K562 (cell line): ENCODE results near the gene LMOD1. TPM values are rescaled to one million over a fixed set of nuclear protein-coding genes. Genes with fewer than 3 reads are reported as not detected.

ENCODE experiments used
- ARID1B ChIP-seq: fragments of 450-650 bp; IDR thresholded peaks from 2 replicates; pipeline ENCODE4 v1.6.1; 2016; ENCODE audit warnings: antibody characterized with exemption, mild to moderate bottlenecking, inconsistent platforms
- HLTF ChIP-seq: fragments of 450-650 bp; IDR thresholded peaks from 2 replicates; pipeline ENCODE4 v1.6.1; 2016
- NBN ChIP-seq: fragments of 450-650 bp; IDR thresholded peaks from 2 replicates; pipeline ENCODE4 v1.6.1; 2016; ENCODE audit warnings: low read depth, mild to moderate bottlenecking
- PPARD ChIP-seq: fragments of 250-450 bp; sonication (Bioruptor Pico); IDR thresholded peaks from 2 replicates; pipeline ENCODE4 v1.8.0; 2022; ENCODE audit warnings: inconsistent platforms, mild to moderate bottlenecking, moderate library complexity
- RBFOX2 ChIP-seq: fragments of 200-400 bp; formaldehyde crosslinking; IDR thresholded peaks from 2 replicates; pipeline ENCODE4 v1.6.1; 2017; ENCODE audit warnings: low read depth, mild to moderate bottlenecking, low read length, moderate library complexity
- ZNF121 ChIP-seq: sonication (generic); formaldehyde crosslinking; conservative IDR thresholded peaks from 2 replicates; pipeline ENCODE4 v1.8.0; 2022; ENCODE audit warnings: missing genetic modification reagents
- ZNF347 ChIP-seq: fragments of 450-650 bp; formaldehyde crosslinking; IDR thresholded peaks from 2 replicates; pipeline ENCODE4 v1.4.0; 2020; ENCODE audit warnings: low read depth, mild to moderate bottlenecking, moderate library complexity
- polyA plus RNA-seq, 8 experiments: library from polyadenylated mRNA; depleted of rRNA in 4 of 8; stranded (reverse) in 5 of 8; unstranded in 3 of 8; fragments of >200 nt; fragmentation: Nextera tagmentation in 2 of 8; fragmentation: Illumina TruSeq in 1 of 8; extraction: Ambion mirVana in 2 of 8; extraction: Trizol in 1 of 8; gene quantifications; 2 replicates each; pipeline versions ENCODE4 v1.2.1 to v1.2.3, GENCODE V29; 2011 to 2014; ENCODE audit warnings: inconsistent platforms in 1 of 8, missing spikeins in 1 of 8
- total RNA-seq, 7 experiments: library from RNA; depleted of rRNA in 6 of 7; stranded (reverse); fragments of >200 nt in 6 of 7; fragmentation: Illumina TruSeq in 2 of 7; extraction: Trizol in 2 of 7; gene quantifications; 2 replicates each; pipeline versions ENCODE4 v1.2.1 to v1.2.3, GENCODE V29; 2011 to 2021; ENCODE audit warnings: low replicate concordance in 1 of 7
- TF ChIP-seq, protein P1 (sequence below), 2 experiments: fragments of 450-650 bp; IDR thresholded peaks; 2 replicates each; pipeline ENCODE4 v1.6.1; 2016
- TF ChIP-seq, protein P2 (sequence below): fragments of 250-450 bp; sonication (Bioruptor Pico); IDR thresholded peaks from 2 replicates; pipeline ENCODE4 v1.5.0; 2021; ENCODE audit warnings: mild to moderate bottlenecking, borderline replicate concordance

LMOD1 gene
- total and polyA plus RNA-seq, 9 of the 15 experiments (the other 6 are each of a cell fraction or from before 2014, with no cell fraction given): 0.03 to 0.54 (median 0.38) TPM; not detected in 1

DNA sequence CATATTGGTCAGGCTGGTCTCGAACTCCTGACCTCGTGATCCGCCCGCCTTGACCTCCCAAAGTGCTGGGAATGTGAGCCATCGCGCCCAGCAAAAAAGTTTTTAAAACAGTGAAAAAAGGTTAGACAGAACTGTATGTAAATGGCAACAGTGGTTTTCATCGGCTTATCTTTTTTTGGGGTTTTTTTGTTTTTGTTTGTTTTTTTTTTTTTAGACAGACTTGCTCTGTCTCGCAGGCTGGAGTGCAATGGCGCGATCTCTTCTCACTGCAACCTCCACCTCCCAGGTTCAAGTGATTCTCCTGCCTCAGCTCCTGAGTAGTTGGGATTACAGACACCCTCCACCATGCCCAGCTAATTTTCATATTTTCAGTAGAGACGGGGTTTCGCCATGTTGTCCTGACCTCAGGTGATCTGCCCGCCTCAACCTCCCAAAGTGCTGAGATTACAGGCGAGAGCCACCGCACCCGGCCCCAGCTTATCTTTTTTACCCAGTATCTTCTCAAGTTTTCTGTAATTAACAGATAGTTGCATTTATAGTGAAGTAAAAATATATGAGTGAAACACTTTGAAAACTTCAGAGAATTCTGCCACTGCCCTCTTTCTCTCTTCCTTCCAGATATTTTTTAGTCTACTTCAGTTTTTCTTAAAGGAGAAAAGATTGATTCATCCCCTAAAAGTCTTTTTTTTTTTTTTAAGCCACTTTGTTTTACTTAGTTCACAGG is 22.0 kb upstream of the LMOD1 start (continued):
- TF ChIP-seq, protein P1, sequence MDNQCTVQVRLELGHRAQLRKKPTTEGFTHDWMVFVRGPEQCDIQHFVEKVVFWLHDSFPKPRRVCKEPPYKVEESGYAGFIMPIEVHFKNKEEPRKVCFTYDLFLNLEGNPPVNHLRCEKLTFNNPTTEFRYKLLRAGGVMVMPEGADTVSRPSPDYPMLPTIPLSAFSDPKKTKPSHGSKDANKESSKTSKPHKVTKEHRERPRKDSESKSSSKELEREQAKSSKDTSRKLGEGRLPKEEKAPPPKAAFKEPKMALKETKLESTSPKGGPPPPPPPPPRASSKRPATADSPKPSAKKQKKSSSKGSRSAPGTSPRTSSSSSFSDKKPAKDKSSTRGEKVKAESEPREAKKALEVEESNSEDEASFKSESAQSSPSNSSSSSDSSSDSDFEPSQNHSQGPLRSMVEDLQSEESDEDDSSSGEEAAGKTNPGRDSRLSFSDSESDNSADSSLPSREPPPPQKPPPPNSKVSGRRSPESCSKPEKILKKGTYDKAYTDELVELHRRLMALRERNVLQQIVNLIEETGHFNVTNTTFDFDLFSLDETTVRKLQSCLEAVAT (IDR thresholded peaks at IDR 0.05): peak in 1 of 2 experiments; percentile 77; a peak in 1 of 4 replicates
- TF ChIP-seq NBN (0 out of 2 replicates have a peak, but pooled peaks have one; percentile 41), ZNF347 (CRISPR knock-in tag) (no peak), ZNF121 (CRISPR knock-in tag) (no peak), ARID1B (0 out of 2 replicates have a peak, but pooled peaks have one; percentile 20), RBFOX2 (0 out of 2 replicates have a peak, but pooled peaks have one; percentile 34), PPARD (CRISPR knock-in tag) (no peak), HLTF (peak; percentile 89; the same call in 1 of the 2 replicates)
- TF ChIP-seq, protein P2, sequence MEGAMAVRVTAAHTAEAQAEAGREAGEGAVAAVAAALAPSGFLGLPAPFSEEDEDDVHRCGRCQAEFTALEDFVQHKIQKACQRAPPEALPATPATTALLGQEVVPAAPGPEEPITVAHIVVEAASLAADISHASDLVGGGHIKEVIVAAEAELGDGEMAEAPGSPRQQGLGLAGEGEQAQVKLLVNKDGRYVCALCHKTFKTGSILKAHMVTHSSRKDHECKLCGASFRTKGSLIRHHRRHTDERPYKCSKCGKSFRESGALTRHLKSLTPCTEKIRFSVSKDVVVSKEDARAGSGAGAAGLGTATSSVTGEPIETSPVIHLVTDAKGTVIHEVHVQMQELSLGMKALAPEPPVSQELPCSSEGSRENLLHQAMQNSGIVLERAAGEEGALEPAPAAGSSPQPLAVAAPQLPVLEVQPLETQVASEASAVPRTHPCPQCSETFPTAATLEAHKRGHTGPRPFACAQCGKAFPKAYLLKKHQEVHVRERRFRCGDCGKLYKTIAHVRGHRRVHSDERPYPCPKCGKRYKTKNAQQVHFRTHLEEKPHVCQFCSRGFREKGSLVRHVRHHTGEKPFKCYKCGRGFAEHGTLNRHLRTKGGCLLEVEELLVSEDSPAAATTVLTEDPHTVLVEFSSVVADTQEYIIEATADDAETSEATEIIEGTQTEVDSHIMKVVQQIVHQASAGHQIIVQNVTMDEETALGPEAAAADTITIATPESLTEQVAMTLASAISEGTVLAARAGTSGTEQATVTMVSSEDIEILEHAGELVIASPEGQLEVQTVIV: no peak
